GM21576 (cell line): ENCODE measurements around the gene GJB1.

Experiments
- ATAC-seq: cut with Tn5 transposase; IDR thresholded peaks from one replicate; pipeline ENCODE4 v1.9.1; 2021; ENCODE audit warnings: mild to moderate bottlenecking, moderate library complexity; ENCODE audit not compliant: unreplicated experiment

Gene GJB1

DNA sequence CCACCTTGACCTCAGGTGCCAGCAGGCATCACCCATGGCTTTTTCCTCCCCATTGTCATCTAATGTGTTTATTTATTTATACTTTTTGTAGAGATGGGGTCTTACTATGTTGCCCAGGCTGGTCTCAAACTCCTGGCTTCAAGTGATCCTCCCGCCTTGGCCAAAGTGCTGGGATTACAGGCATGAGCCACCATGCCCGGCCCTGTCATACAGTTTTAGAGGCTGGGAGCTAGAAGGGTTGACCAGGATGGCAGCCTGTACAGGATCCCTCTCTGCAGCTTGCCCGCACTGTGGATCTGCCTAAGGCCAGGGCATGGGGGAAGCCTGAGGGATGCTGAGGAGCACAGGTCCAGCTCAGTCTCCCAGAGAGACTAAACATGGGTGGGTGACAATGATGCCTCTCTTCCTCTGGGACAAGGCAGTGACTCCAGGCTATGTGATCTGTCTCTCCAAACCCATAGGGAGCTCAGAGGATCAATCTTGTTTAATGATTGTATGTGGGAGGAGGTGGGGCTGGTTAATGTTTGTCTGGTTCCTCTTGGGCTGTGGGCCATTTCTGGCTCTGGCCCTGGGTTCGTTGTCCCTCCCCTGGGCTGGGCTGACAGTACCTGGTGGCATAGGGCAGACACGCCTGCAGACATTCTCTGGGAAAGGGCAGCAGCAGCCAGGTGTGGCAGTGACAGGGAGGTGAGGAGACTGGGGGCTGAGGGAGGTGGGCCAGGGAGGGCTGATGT lies 8.3 kb upstream of the GJB1 start:
- no peak for ATAC-seq

DNA sequence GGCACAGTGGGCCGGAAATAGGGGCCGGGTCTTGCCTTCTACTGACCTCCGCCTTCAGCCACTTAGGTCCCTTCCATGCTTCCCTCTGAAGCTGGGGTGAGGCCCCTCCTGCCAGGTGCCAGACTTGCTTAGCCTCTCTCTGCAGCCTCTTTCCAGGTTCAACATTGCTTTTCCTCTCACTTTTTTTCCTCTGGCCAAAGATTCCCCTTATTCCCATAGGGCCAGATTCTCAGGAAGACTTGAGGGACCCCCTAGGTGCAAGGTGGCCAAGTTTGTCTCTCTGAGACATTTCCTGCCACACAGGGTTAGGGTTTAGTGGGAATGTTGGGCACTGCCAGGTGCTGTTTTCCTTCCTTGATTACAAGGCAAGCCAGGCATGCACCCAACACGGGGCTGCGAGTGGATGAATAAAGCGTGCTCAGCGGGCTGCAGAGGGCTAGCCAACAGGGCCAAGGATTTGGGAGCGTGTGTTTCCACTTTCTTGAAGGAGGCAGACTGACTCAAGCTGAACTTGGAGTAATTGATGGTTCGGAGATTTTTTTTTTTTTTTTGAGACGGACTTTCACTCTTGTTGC lies 7.6 kb upstream of the GJB1 start:
- no peak for ATAC-seq

DNA sequence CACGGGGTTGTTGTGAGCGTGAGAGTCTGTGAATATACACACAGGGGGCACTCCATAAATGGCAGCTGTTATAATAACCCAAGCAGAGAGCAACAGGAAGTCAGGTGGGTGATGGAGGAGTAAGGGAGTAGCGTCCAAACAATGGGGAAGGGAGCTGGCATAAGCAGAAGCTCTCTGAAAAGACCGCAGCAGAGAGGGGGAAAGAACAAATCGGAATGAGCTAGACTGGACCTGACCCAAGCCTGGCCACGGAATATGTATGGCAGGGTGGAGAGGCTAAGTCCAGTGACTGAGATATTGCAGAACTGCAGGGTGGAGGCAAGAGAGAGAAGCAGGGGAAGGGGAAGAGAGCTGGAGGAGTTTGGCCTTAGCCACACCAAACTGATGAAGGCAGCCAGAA lies 6.5 kb upstream of the GJB1 start:
- no peak for ATAC-seq

- ATAC-seq = no peak
Measured at GRCh38 chrX:71217298-71217697, 5.7 kb upstream of the GJB1 start.

DNA sequence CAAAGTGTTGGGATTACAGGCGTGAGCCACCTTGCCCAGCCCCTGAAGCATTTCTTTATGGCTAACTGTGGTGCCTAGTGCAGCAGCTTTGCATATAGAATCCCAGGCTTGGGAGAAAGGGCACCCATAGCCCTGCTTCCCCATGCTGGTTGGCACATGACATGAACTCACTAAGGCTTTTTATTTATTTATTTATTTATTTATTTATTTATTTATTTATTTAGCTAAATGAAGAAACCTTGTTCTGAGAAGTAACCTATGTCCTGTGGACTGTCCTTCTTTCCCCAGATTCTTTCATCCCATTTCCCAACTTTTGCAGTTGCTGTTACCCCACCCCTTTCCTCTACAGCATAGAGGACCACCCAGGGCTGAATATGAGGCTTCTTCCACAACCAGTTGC lies 1.9 kb upstream of the GJB1 start:
- no peak for ATAC-seq

- no peak for ATAC-seq
Measured at GRCh38 chrX:71224098-71224708, 1.2 kb downstream of the GJB1 start.

GRCh38 chrX:71225009-71225408 lies 2.0 kb downstream of the GJB1 start:
- no peak for ATAC-seq

GRCh38 chrX:71225676-71226075 lies 2.7 kb downstream of the GJB1 start:
- no peak for ATAC-seq

DNA sequence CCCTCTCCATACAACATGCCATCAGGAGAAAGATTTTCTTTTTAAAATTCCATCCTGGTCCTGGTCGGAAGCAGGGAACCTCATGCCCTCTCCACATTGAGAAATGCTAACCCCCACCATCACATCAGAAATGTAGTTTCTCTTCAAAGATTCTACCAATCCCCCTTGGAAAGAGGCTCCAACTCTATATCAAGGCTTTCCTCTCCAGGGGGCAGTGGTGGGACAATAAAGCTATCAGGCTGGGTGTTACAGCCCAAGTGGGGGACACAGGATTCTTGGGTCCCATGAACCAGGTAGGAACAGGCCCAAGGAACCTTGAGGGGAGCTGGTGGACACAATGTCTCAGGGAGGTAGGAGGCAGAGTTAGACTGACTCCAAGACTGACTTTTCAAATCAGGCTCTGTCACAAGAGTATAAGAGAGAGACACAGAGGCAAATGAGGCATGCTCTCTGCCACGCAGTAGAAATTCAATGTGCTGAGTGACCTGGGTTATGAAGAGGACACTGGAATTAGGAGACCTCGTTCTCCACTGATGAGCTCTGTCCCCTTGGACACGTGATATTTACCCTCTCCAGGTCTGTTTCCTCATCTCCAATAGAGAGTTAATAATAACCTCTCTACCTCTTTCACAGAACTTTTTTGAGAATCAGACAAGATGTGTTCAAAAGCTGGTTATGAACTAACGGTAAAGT lies 4.5 kb downstream of the GJB1 start:
- ATAC-seq = no peak

DNA sequence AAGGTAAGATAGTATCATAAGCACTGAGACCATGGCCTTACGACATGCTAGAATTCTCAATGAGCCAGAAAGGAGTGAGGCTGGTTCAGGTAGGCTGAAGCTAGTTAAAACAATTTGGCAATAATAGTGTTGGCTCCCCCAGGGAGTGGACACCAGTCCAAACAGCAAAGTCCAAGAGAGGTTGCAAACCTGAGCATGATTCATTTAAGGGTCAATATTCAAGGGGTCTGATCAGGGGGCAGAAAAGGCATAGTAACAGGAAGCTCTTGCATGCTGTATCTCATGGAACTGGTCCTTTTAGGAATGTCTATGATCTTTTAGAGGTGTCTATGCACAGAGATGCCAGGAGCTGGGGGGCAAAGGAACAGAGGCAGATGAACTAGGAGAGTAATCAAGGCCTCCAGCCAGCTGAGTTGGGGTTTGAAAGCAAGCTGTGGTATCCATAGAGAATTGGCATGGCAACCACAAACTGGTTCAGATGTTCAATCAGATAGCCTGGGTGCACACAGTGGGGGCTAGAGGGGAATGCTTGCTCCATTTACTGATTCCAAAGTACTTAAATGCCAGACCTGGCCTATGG lies 5.1 kb downstream of the GJB1 start:
- no peak for ATAC-seq

DNA sequence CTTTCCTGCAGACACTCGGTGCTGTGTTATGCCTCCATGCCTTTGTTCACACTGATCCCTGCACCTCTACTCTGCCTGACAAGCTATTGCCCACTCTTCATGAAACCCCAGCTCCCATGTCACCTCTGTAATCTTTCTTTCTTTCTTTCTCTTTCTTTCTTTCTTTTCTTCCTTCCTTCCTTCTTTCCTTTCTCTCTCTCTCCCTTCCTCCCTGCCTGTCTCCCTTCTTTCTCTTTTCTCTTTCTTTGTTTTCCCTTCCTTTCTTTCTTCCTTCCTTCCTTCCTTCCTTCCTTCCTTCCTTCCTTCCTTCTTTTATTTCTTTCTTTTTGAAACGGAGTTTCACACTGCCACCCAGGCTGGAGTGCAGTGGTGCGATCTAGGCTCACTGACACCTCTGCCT lies 12.5 kb downstream of the GJB1 start:
- no peak for ATAC-seq

- ATAC-seq = no peak
Measured at GRCh38 chrX:71236836-71237235, 13.8 kb downstream of the GJB1 start.

GRCh38 chrX:71239781-71240180 lies 16.8 kb downstream of the GJB1 start:
- no peak for ATAC-seq

- no peak for ATAC-seq
Measured at GRCh38 chrX:71241301-71241700, 18.3 kb downstream of the GJB1 start.

DNA sequence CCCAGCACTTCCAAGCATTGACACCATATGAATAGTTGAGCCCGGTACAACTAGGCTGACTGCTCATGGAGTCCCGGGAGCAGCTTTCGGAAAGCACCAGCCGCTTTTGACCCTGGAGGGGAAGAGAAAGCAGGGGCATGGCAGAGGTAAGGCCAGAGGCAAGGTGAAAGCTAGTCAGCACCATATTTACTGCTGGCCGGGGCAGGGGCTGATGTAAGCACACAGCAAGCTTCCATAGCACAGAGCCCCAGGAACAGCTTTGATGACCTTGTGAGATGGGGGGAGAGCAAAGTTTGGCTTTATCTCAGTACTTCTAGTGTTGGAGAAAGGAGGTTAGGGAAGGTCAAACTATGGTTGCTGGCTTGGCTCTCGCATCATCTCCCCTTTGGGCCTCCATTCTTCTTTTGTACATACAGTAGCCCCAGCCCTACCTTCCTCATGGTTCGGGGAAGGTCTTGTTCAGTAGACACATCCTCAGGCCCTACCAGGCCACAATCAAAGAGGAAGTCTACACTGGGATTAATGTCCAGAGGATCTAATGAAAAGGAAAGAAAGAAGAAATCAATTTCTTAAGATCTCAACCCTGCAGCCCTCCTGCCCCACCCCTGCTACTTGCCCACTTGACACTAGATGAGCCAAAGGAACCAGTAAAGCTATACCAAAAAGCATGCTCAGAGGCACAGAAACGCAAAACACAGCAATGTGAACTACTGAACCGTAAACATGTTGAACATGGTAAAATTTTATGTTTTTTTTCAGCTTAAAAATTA lies 21.5 kb downstream of the GJB1 start:
- no peak for ATAC-seq

DNA sequence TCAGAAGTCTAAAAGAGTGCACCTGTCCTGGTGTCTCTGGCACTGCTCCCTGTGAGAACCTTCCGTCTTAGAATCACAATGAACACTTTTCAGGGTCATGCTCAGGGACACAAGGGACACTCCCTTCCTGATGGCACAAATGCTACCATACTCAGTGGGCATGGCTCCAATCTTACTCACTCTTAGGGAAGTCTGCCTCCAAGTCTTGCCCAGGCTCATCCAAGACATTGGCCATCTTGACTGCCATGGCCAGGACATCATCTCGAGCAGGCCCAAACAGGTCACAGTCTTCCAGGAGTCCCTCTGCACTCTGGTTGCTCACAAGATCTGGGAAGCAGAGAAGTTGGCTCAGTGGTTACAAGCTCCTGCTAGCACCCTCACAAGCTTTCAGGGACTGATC lies 22.1 kb downstream of the GJB1 start:
- ATAC-seq = no peak

DNA sequence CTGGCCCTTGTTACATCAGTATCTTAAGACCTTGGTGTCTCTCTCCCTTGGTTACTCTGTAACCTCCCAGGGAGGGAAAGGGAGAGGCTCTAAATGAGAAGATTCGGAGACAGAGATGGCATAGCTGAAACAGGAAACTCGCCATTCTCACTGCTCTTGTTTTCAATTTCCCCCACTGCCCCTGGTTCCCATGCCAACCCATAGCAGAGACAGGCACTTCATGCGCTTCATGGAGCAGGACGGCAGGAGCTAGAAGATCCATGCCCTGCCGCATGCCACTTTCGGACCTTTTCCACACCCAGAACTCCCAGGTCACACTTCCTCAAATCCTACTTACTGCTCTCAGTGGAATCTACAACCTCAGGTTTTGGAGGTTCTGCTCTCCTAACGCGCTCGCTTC lies 27.8 kb downstream of the GJB1 start:
- no peak for ATAC-seq

- no peak for ATAC-seq
Measured at GRCh38 chrX:71251466-71251973, 28.5 kb downstream of the GJB1 start.

- no peak for ATAC-seq
Measured at GRCh38 chrX:71252221-71252620, 29.2 kb downstream of the GJB1 start.

- no peak for ATAC-seq
Measured at GRCh38 chrX:71253253-71254091, 30.4 kb downstream of the GJB1 start.
